Stimulated activated CD4-positive, alpha-beta T cell treated with anti-CD3 and anti-CD28 coated beads, TNF-alpha, amount 100 ng/mL, for 4 hours (primary cell): Measurements from ENCODE around the gene KIF9.
"Not testable (repeated sequence)": the region's sequence is repeated elsewhere in the genome, so short reads cannot be mapped to it uniquely, and the experiment has no call there.

Experiments used
- DNase-seq, 3 experiments: peaks; one replicate each; pipeline ENCODE4 v3.0.0-alpha.2; 2020; ENCODE audit warnings: low read depth in 3 of 3

The KIF9 gene

GRCh38 chr3:47193871-47194859 lies 88.4 kb downstream of the KIF9 start:
- no peak for DNase-seq

GRCh38 chr3:47186285-47186684 lies 96.3 kb downstream of the KIF9 start:
- no peak for DNase-seq

GRCh38 chr3:47181685-47182084 lies 100.9 kb downstream of the KIF9 start:
- DNase-seq = not testable (repeated sequence)

GRCh38 chr3:47180011-47180410 lies 102.6 kb downstream of the KIF9 start:
- DNase-seq = not testable (repeated sequence)
